NCI-H146 treated with DMSO at 0.1 percent for 48 hours (cell line): ENCODE results near the gene TRIM33.
A peak's percentile ranks its signal among the peaks of the same experiment; 100 is the strongest.

ENCODE experiments used
- DNase-seq: peaks from one replicate; lab custom pipeline; 2025; ENCODE audit not compliant: unreplicated experiment; lab: John Stamatoyannopoulos, UW

Gene TRIM33

DNA sequence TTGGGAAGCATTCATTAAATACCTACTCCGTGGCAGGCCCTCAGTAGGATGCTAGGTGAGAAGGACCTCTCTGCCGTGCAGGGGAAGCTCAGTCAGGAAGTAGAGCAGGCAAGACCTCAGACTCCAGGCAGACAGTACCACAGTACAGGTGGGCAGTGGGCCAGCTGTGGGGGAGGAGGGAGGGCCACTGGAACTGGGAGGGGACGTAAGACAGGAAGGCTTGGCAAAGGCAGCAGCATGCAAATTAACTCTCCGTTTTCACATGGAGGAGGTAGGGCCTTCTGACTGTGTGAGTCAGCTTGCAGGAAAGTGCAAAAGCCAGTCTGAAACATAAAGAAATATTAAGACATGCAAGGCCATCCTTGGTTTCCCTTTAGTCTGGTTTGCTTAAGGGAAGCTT is 157.7 kb downstream of the TRIM33 start:
- DNase-seq = no peak

DNA sequence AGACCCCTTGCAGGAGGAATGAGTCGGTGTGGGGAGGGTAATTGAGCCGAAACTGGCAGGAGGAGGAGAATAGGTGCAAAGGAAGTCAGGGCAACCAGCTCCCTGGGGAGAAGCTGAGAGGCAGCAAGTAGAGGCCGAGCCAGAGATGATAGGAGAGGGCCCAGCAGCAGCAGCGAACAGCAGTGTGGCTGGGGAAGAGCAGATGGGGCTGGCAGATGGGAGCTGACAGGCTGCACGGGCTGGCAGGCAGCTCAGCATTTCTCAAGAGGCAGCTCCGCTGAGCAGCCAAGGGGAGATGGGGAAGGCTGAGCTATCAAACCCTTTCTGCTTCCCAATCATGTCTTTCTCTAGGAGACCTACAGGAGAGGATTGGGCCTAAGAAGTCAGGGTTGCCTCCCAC is 158.2 kb downstream of the TRIM33 start:
- DNase-seq = no peak

DNA sequence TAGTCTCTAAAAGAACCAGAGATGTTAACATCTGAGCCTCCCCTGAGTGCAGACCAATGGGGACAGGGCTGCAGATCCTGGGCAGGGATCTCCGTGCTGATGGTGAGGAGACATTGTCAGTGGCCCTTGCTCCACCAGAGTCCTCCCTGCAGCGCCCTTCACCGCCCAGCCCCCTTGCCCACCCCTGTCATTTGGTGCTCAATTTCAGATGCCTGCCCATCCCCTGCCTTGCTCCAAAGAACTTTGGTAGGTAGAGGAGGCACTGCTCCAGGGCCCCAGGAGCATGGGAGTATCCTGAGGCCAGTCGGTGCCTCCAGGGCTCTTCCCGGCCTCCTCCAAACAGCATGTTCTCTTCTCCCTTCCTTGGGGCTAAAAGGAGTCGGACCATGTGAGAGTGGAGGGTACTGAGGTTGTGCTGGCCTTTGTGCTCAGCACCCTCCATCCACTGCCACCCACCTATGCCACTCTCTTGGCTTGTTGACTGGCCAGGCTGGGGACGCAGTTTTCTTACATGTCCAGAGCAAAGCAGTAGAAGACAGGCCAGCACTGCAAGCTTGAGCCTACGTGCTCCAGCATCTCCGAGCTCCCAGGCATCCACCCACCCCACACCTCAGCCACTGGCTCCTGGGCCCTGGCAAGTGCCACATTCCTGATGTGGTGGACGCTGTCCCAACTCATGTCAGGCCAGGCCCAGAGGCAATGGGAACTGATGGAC is 160.1 kb downstream of the TRIM33 start:
- no peak for DNase-seq

DNA sequence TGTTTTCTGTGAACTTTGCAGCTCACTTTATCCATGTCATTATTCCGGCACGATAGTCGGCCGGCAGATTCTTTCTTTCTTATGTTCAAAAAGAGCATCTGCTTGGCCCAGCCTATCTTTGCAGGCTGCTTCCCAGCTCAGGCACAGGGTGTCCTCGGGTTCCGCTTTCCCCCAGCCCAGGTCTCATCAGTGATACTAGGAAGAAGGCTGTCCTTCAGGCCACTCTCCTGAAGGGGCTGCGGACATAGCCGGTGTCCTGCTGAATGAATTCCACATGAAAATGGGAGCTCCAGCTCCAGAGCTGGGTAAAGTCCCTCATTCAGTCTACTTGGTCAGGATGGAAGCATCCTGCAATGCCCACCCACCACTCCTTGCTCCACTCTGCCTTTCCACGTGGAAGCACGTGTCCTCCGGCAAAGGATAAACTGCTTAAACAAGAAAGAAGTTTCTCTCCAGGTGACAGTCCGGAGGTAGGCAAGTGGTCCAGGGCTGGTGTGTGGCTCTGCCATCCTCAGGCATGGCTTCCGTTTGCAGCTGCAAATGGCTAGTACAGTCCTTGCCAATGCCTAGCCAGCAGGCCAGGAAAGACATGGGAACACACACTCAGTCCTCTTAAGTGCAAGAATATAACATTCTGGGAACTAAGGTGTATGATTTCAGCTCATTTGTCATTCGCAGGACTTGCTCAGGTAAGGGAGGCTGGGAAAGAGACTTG is 161.0 kb downstream of the TRIM33 start:
- DNase-seq = no peak

DNA sequence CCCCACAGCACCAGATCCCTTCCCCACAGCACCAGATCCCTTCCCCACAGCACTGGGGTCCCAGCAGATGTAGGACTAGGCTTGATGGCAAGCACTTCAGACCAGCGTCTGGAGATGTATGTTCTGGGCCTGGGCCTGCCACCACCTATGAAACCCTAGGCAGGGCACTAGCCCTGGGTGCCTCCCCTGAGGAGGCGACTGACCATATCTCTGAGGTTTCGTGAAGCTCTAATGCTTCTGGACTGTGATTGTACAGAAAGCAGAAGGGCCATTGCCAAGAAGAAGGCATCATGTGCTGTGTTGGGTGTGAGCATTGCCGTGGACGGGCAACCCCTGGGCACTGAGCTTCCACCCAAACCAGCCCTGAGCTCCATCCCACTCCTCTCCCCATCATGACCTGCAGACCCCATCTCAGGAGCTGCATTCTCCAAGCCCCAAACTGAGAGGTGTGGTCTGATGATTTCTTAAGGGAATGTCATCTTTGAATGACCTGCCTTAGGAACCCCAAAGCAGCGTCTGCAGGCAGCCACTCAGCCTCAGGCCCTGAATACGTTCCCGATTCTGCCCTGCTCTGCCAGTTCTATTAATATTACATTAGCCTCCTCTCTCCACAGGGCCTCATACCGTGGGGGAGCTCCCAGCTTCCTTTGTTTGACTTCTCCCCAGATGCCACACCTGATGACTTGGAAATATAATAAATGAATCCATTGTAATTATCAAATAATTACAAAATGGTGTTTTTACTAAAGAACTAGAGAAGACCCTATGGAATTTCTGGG is 163.4 kb downstream of the TRIM33 start:
- no peak for DNase-seq

DNA sequence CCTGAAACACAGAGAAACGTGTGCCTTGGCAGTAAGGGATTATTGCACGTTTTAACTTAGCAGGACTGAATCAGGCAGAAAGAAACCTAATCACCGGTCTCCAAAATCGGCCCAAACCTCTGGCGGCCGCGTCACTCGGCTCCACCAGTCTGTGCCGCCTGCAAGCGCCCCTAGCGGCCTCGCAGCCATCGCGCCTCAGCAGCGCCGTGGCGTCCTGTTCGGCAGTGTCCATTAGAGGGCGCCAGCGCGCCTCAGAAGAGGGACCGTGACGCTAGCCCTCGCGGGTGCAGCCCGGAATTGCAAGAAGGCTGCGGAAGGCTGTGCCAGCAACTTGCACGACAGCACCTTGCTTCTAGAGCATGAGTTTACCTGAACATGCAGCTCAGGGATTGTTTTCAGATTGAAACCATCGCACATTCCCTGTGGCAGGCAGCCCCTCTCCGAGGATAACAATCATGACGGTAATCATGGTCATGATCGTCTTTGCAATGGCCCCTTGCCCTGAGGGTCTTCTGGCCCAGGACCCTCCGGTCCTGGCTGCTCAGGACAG is 164.4 kb downstream of the TRIM33 start:
- peak; percentile 76 for DNase-seq

DNA sequence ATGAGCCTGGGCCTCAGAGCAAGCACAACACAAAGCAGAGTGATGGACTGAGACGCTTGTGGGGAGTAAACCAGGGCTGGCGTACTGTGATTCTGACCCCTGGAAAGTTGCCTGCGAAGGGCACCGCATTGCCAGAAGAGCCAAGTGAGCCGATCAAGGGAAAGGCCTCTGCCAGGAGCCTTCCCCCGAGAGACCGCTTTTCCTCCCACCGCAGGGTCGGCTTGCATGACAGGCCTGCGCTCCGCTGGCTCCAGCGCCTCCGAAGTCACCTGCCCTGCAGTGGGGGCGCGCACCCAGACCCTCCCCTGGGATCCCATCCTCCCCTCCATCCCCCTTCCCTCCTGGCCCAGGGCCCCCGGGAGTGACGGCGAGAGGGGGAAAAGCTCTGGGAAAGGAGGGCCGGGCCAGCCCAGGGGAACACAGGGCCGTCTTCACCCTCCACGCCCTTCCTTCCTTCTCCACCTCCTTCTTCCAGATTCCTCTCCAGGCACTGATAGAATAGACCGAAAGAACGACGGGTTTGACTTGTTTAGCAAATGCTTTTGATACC is 165.0 kb downstream of the TRIM33 start:
- DNase-seq = peak; percentile 66

DNA sequence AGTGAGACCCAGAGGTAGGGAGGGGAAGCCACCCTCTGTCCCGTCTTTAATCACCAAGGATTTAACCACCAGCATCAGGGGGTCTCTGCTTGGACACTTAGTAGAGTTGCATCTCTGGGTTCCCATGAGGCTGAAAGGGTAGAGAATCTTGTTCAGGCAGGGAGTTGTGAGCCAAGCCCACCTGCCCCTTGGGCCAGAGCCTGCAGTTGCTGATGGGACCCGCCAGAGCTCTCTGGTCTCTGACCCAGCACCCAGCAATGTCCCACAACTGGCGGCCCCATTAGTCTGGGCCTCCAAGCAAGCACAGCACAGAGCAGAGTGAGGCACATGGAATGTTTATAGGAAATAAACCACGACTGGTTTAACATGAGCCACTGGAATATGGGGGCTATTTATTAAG is 166.3 kb downstream of the TRIM33 start:
- DNase-seq = no peak
